Aorta (tissue), 5 donors: ENCODE results near the gene GJA1. TPM values are rescaled to one million over a fixed set of nuclear protein-coding genes. Genes with fewer than 3 reads are reported as not detected.
"Not testable (repeated sequence)": the region's sequence is repeated elsewhere in the genome, so short reads cannot be mapped to it uniquely, and the experiment has no call there.

ENCODE experiments used
- ATAC-seq: fragments of 200-7000 bp; cut with Tn5 transposase; one replicate; pipeline ENCODE4 v1.9.1; 2022; ENCODE audit warnings: moderate library complexity; ENCODE audit not compliant: low FRiP score
- DNase-seq, 2 donors: peaks; one replicate each; pipeline ENCODE4 v3.0.0-alpha.2; 2020
- H3K27ac ChIP-seq, 2 donors: one replicate each; pipeline ENCODE4 v1.5.1; 2013; ENCODE audit warnings: low read length in 2 of 2, mild to moderate bottlenecking in 2 of 2, moderate library complexity in 2 of 2, control low read depth in 1 of 2, inconsistent platforms in 1 of 2, low read depth in 1 of 2
- H3K27me3 ChIP-seq, 2 donors: one replicate each; pipeline ENCODE4 v1.6.1; 2013; ENCODE audit warnings: control low read depth in 1 of 2, low read length in 1 of 2, mild to moderate bottlenecking in 1 of 2, moderate library complexity in 1 of 2; ENCODE audit not compliant: insufficient read depth in 2 of 2, control insufficient read depth in 1 of 2
- H3K36me3 ChIP-seq, 2 donors: one replicate each; pipeline ENCODE4 v1.6.1; 2013; ENCODE audit warnings: control low read depth in 1 of 2, low read length in 1 of 2, mild to moderate bottlenecking in 1 of 2; ENCODE audit not compliant: insufficient read depth in 2 of 2, control insufficient read depth in 1 of 2
- H3K4me1 ChIP-seq, 2 donors: one replicate each; pipeline ENCODE4 v1.6.1; 2013; ENCODE audit warnings: low read length in 2 of 2, control low read depth in 1 of 2, mild to moderate bottlenecking in 1 of 2, moderate library complexity in 1 of 2; ENCODE audit not compliant: insufficient read depth in 2 of 2, control insufficient read depth in 1 of 2
- H3K4me3 ChIP-seq, 2 donors: one replicate each; pipeline ENCODE4 v1.5.1; 2013; ENCODE audit warnings: low read length in 2 of 2, control low read depth in 1 of 2, mild to moderate bottlenecking in 1 of 2
- H3K9me3 ChIP-seq: one replicate; pipeline ENCODE4 v1.6.1; 2013; ENCODE audit warnings: mild to moderate bottlenecking, low read length; ENCODE audit not compliant: control insufficient read depth
- WGBS, 2 donors: extraction: QIAGEN DNeasy Blood & Tissue Kit; methylation state at CpG; one replicate each; pipeline ENCODE4 v1.1.7; 2013; 5-methylcytosine and 5-hydroxymethylcytosine counted together
- intact Hi-C, 2 donors: fragments of 100-400 bp; cut with DNase I; formaldehyde crosslinking; loops; one replicate each; pipeline versions ENCODE4 v1.14.2 to v1.15.0; 2022
- polyA plus RNA-seq, 2 donors: library from polyadenylated mRNA; stranded (reverse); fragments of 200-250 nt; gene quantifications; one replicate each; pipeline ENCODE4 v1.2.3, GENCODE V29; 2013
- total RNA-seq, 2 donors: library from RNA; stranded (reverse); fragmentation: NEBNext Ultra II Directional; extraction: Animal tissue kit (Norgen Biotek cat#: 25700); gene quantifications; one replicate each; pipeline ENCODE4 v1.2.1, GENCODE V29; 2021
- donor health status: healthy with polysubstance abuse.
- donor health status: Bipolar disorder and iron deficiency.
- donor health status: DM: no; HTN: no; CAD: no.
- donor health status: DM: no; HTN: no; CAD: no.
- donor health status: DM: yes; HTN: yes; CAD: no.

The GJA1 gene
- total and polyA plus RNA-seq, 4 donors = 168 to 213 (median 184) TPM

- no peak for ATAC-seq
- intact Hi-C loops = loop anchor here (5.0 to 10.0 kb wide), 8 partner anchors 55 to 505 kb away; no protein-coding TSS in a partner anchor
- Histone ChIP-seq H3K4me3 (peak overlapping the region; percentile 99 to 100), H3K27ac (peak overlapping the region in 1 of 2 donors; percentile 67), H3K9me3 (no peaks in the 10 kb centered on the region), H3K36me3 (no peaks in the 10 kb centered on the region), H3K27me3 (no peaks in the 10 kb centered on the region), H3K4me1 (peaks cover 2 to 3% of the 10 kb centered on the region in 2 donors)
- WGBS, 2 donors = 3 to 6% methylated on average over 4 of the region's 4 CpGs
- no peak for DNase-seq
Measured at GRCh38 chr6:121439926-121440325, 4.5 kb downstream of the GJA1 start.

- no peak for DNase-seq
- 16 to 22% methylated on average over 4 of the region's 4 CpGs for WGBS, 2 donors
- H3K27ac ChIP-seq = peak overlapping the region; percentile 39 to 67
- H3K27me3 ChIP-seq = no peaks in the 10 kb centered on the region
- no peaks in the 10 kb centered on the region for H3K36me3 ChIP-seq
- peak overlapping the region; percentile 28 to 43 for H3K4me3 ChIP-seq
- H3K4me1 ChIP-seq = peaks cover 2 to 3% of the 10 kb centered on the region in 2 donors
- intact Hi-C loops = loop anchor here in 1 of 2 donors (10.0 kb wide), 2 partner anchors 53 to 143 kb away; no protein-coding TSS in a partner anchor
- no peaks in the 10 kb centered on the region for H3K9me3 ChIP-seq
- no peak for ATAC-seq
Measured at GRCh38 chr6:121441477-121441876, 6.0 kb downstream of the GJA1 start.

GRCh38 chr6:121442576-121442975, 7.1 kb downstream of the GJA1 start:
- Histone ChIP-seq H3K36me3 (peaks cover 5 to 9% of the 10 kb centered on the region in 2 donors), H3K27me3 (no peaks in the 10 kb centered on the region), H3K4me3 (peak overlapping the region; percentile 42 to 69), H3K4me1 (peaks cover 2 to 6% of the 10 kb centered on the region in 2 donors), H3K9me3 (no peaks in the 10 kb centered on the region), H3K27ac (peak overlapping the region; percentile 51 to 83)
- DNase-seq = no peak
- ATAC-seq = no peak
- intact Hi-C loops = loop anchor here in 1 of 2 donors (10.0 kb wide), 2 partner anchors 52 to 142 kb away; no protein-coding TSS in a partner anchor
- 11 to 18% methylated on average over 2 of the region's 2 CpGs for WGBS, 2 donors

GRCh38 chr6:121443971-121444541, 8.6 kb downstream of the GJA1 start:
- intact Hi-C loops = loop anchor here in 1 of 2 donors (10.0 kb wide), 2 partner anchors 51 to 141 kb away; no protein-coding TSS in a partner anchor
- Histone ChIP-seq H3K27ac (peak overlapping the region in 1 of 2 donors; percentile 51), H3K4me1 (peaks cover 2 to 6% of the 10 kb centered on the region in 2 donors), H3K4me3 (peak overlapping the region in 1 of 2 donors; percentile 26), H3K27me3 (no peaks in the 10 kb centered on the region), H3K9me3 (no peaks in the 10 kb centered on the region), H3K36me3 (peaks cover 5 to 9% of the 10 kb centered on the region in 2 donors)
- ATAC-seq = no peak
- 7 to 11% methylated on average over 3 of the region's 3 CpGs for WGBS, 2 donors
- no peak for DNase-seq

- 96 to 97% methylated on average over 7 of the region's 7 CpGs for WGBS, 2 donors
- ATAC-seq, H3K27ac ChIP-seq, H3K4me1 ChIP-seq, H3K27me3 ChIP-seq, H3K9me3 ChIP-seq, H3K4me3 ChIP-seq, H3K36me3 ChIP-seq, DNase-seq: not testable (repeated sequence)
- intact Hi-C loops = loop anchor here in 1 of 2 donors (10.0 kb wide), 2 partner anchors 48 to 138 kb away; no protein-coding TSS in a partner anchor
Measured at GRCh38 chr6:121446705-121447104, 11.3 kb downstream of the GJA1 start.

- not testable (repeated sequence) for ATAC-seq, H3K9me3 ChIP-seq, H3K4me3 ChIP-seq, H3K36me3 ChIP-seq, DNase-seq, H3K27me3 ChIP-seq, H3K4me1 ChIP-seq
- peak overlapping the region in 1 of 2 donors; percentile 20 for H3K27ac ChIP-seq
- intact Hi-C loops = loop anchor here in 1 of 2 donors (10.0 kb wide), 2 partner anchors 47 to 137 kb away; no protein-coding TSS in a partner anchor
- 96 to 98% methylated on average over 7 of the region's 7 CpGs for WGBS, 2 donors
Measured at GRCh38 chr6:121447746-121448145, 12.3 kb downstream of the GJA1 start.

GRCh38 chr6:121448528-121448927, 13.1 kb downstream of the GJA1 start:
- not testable (repeated sequence) for H3K27me3 ChIP-seq, H3K4me3 ChIP-seq, H3K27ac ChIP-seq, H3K9me3 ChIP-seq, H3K36me3 ChIP-seq, ATAC-seq, H3K4me1 ChIP-seq, DNase-seq
- intact Hi-C loops = loop anchor here in 1 of 2 donors (10.0 kb wide), 2 partner anchors 46 to 136 kb away; no protein-coding TSS in a partner anchor
- 80 to 91% methylated on average over 2 of the region's 2 CpGs for WGBS, 2 donors

GRCh38 chr6:121449331-121449730, 13.9 kb downstream of the GJA1 start:
- WGBS, 2 donors = 84 to 86% methylated on average over 1 of the region's 1 CpG
- no peaks in the 10 kb centered on the region for H3K9me3 ChIP-seq
- DNase-seq (no peak), ATAC-seq (no peak)
- no peaks in the 10 kb centered on the region for H3K27me3 ChIP-seq
- H3K4me1 ChIP-seq = peaks cover 0 to 3% of the 10 kb centered on the region in 2 donors
- peaks cover 5 to 9% of the 10 kb centered on the region in 2 donors for H3K36me3 ChIP-seq
- no peak overlapping the region for H3K4me3 ChIP-seq
- intact Hi-C loops = loop anchor here in 1 of 2 donors (10.0 kb wide), 2 partner anchors 45 to 135 kb away; no protein-coding TSS in a partner anchor
- no peak overlapping the region for H3K27ac ChIP-seq

GRCh38 chr6:121450242-121450641, 14.8 kb downstream of the GJA1 start:
- no peak for ATAC-seq
- DNase-seq = no peak
- intact Hi-C loops = no loop called here
- Histone ChIP-seq H3K27ac (no peak overlapping the region), H3K4me3 (no peak overlapping the region), H3K36me3 (peaks cover 5 to 9% of the 10 kb centered on the region in 2 donors), H3K4me1 (peaks cover 0 to 3% of the 10 kb centered on the region in 2 donors), H3K27me3 (no peaks in the 10 kb centered on the region), H3K9me3 (no peaks in the 10 kb centered on the region)
- 95% methylated on average over 11 of the region's 11 CpGs for WGBS, 2 donors
